HEK293 (cell line): Measurements from ENCODE around the gene SLC26A8.

ENCODE experiments used
- MYNN ChIP-seq: fragments of 450-650 bp; formaldehyde crosslinking; IDR thresholded peaks from 2 replicates; pipeline ENCODE4 v1.5.1; 2016; ENCODE audit warnings: missing biosample characterization, missing genetic modification characterization, borderline replicate concordance
- TRIM28 ChIP-seq: IDR thresholded peaks from 2 replicates; pipeline ENCODE4 v1.6.1; 2011; ENCODE audit warnings: low read length, control low read depth, borderline replicate concordance
- ZNF202 ChIP-seq: fragments of 450-650 bp; formaldehyde crosslinking; IDR thresholded peaks from 2 replicates; pipeline ENCODE4 v1.5.1; 2016; ENCODE audit warnings: missing biosample characterization, missing genetic modification characterization, borderline replicate concordance
- ZNF274 ChIP-seq, 2 experiments: fragments of 200-500 bp in 1 of 2; fragments of 450-650 bp in 1 of 2; sonication (Bioruptor generic) in 1 of 2; formaldehyde crosslinking in 1 of 2; IDR thresholded peaks; 2 replicates each; pipeline versions ENCODE4 v1.5.1 to v1.6.1; 2014 to 2016; ENCODE audit warnings: borderline replicate concordance in 1 of 2, inconsistent platforms in 1 of 2, low read length in 1 of 2, missing biosample characterization in 1 of 2, missing genetic modification characterization in 1 of 2
- ZNF416 ChIP-seq: fragments of 450-650 bp; formaldehyde crosslinking; IDR thresholded peaks from 2 replicates; pipeline ENCODE4 v1.5.1; 2016; ENCODE audit warnings: missing biosample characterization, missing genetic modification characterization
- TF ChIP-seq, protein P1 (sequence below): fragments of 450-650 bp; formaldehyde crosslinking; IDR thresholded peaks from 2 replicates; pipeline ENCODE4 v1.5.1; 2016; ENCODE audit warnings: missing biosample characterization, missing genetic modification characterization
- TF ChIP-seq, protein P2 (sequence below): fragments of 450-650 bp; formaldehyde crosslinking; IDR thresholded peaks from 2 replicates; pipeline ENCODE4 v1.5.1; 2016; ENCODE audit warnings: missing biosample characterization, missing genetic modification characterization, low read depth

DNA sequence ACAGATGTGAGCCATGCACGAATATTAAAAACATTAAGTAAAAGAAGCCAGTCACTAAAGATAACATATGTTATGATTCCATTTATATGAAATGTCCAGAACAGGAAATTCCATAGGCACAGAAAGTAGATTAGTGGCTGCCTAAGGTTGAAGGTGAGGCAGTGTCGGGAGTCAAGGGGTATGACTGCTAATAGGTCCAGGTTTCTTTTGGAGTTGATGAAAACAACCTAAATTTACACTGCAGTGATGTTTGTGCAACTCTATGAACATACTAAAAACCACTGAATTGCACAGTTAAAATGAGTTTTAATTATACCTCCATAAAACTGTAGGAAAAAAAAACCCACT, 118.0 kb downstream of the SLC26A8 start:
- TF ChIP-seq TRIM28, result no peak
- no peak for TF ChIP-seq MYNN (tag by site-specific recombination)
- TF ChIP-seq ZNF202 (tag by site-specific recombination), result no peak
- TF ChIP-seq, protein P1, sequence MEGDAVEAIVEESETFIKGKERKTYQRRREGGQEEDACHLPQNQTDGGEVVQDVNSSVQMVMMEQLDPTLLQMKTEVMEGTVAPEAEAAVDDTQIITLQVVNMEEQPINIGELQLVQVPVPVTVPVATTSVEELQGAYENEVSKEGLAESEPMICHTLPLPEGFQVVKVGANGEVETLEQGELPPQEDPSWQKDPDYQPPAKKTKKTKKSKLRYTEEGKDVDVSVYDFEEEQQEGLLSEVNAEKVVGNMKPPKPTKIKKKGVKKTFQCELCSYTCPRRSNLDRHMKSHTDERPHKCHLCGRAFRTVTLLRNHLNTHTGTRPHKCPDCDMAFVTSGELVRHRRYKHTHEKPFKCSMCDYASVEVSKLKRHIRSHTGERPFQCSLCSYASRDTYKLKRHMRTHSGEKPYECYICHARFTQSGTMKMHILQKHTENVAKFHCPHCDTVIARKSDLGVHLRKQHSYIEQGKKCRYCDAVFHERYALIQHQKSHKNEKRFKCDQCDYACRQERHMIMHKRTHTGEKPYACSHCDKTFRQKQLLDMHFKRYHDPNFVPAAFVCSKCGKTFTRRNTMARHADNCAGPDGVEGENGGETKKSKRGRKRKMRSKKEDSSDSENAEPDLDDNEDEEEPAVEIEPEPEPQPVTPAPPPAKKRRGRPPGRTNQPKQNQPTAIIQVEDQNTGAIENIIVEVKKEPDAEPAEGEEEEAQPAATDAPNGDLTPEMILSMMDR (tag by site-specific recombination), result no peak
- TF ChIP-seq ZNF416 (tag by site-specific recombination), result no peak
- TF ChIP-seq, protein P2, sequence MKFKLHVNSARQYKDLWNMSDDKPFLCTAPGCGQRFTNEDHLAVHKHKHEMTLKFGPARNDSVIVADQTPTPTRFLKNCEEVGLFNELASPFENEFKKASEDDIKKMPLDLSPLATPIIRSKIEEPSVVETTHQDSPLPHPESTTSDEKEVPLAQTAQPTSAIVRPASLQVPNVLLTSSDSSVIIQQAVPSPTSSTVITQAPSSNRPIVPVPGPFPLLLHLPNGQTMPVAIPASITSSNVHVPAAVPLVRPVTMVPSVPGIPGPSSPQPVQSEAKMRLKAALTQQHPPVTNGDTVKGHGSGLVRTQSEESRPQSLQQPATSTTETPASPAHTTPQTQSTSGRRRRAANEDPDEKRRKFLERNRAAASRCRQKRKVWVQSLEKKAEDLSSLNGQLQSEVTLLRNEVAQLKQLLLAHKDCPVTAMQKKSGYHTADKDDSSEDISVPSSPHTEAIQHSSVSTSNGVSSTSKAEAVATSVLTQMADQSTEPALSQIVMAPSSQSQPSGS (tag by site-specific recombination), result no peak
- no peak for TF ChIP-seq ZNF274 (IDR thresholded peaks at IDR 0.05; ENCODE audit: low read length)
- no peak for TF ChIP-seq ZNF274 (tag by site-specific recombination; IDR thresholded peaks at IDR 0.05; ENCODE audit: borderline replicate concordance)
